GM18909 (cell line): ENCODE results near the gene AK8.
"Not testable (repeated sequence)": the region's sequence is repeated elsewhere in the genome, so short reads cannot be mapped to it uniquely, and the experiment has no call there.

ENCODE experiments used
- ATAC-seq: cut with Tn5 transposase; IDR thresholded peaks from one replicate; pipeline ENCODE4 v1.9.1; 2021; ENCODE audit warnings: mild to moderate bottlenecking; ENCODE audit not compliant: unreplicated experiment, poor library complexity

The AK8 gene

GRCh38 chr9:132728497-132728896, 149.6 kb downstream of the AK8 start:
- no peak for ATAC-seq

- ATAC-seq, result no peak
Observed at GRCh38 chr9:132728071-132728470, 150.0 kb downstream of the AK8 start.

GRCh38 chr9:132726576-132727130, 151.4 kb downstream of the AK8 start:
- no peak for ATAC-seq

- ATAC-seq, result no peak
Observed at GRCh38 chr9:132725306-132725705, 152.8 kb downstream of the AK8 start.

- no peak for ATAC-seq
Observed at GRCh38 chr9:132723809-132724208, 154.3 kb downstream of the AK8 start.

GRCh38 chr9:132722564-132723065, 155.5 kb downstream of the AK8 start:
- ATAC-seq, result no peak

- ATAC-seq, result no peak
Observed at GRCh38 chr9:132721661-132722060, 156.4 kb downstream of the AK8 start.

GRCh38 chr9:132718381-132718928, 159.6 kb downstream of the AK8 start:
- not testable (repeated sequence) for ATAC-seq

- ATAC-seq, result no peak
Observed at GRCh38 chr9:132717326-132717945, 160.6 kb downstream of the AK8 start.

- no peak for ATAC-seq
Observed at GRCh38 chr9:132716007-132716406, 162.1 kb downstream of the AK8 start.

- ATAC-seq, result no peak
Observed at GRCh38 chr9:132712753-132713152, 165.3 kb downstream of the AK8 start.

GRCh38 chr9:132711846-132712245, 166.2 kb downstream of the AK8 start:
- ATAC-seq, result no peak

GRCh38 chr9:132711152-132711551, 166.9 kb downstream of the AK8 start:
- ATAC-seq, result not testable (repeated sequence)

- no peak for ATAC-seq
Observed at GRCh38 chr9:132710333-132710732, 167.8 kb downstream of the AK8 start.

GRCh38 chr9:132708769-132709430, 169.2 kb downstream of the AK8 start:
- no peak for ATAC-seq

- no peak for ATAC-seq
Observed at GRCh38 chr9:132708239-132708638, 169.8 kb downstream of the AK8 start.

GRCh38 chr9:132703336-132703735, 174.7 kb downstream of the AK8 start:
- no peak for ATAC-seq

- no peak for ATAC-seq
Observed at GRCh38 chr9:132702254-132702653, 175.8 kb downstream of the AK8 start.

- ATAC-seq, result no peak
Observed at GRCh38 chr9:132699956-132700355, 178.1 kb downstream of the AK8 start.

- ATAC-seq, result no peak
Observed at GRCh38 chr9:132698989-132699388, 179.1 kb downstream of the AK8 start.

- ATAC-seq, result no peak
Observed at GRCh38 chr9:132697230-132697629, 180.9 kb downstream of the AK8 start.
